Nephron (organoid): Measurements from ENCODE around the gene HACD1.

Source experiments
- H3K27ac Mint-ChIP-seq, 3 experiments: 2 replicates each; pipeline ENCODE4 v1.8.0; 2020; ENCODE audit warnings: mixed read lengths in 3 of 3, mild to moderate bottlenecking in 2 of 3, moderate library complexity in 1 of 3
- H3K27me3 Mint-ChIP-seq: 2 replicates; pipeline ENCODE4 v1.8.0; 2021; ENCODE audit warnings: low read depth, mild to moderate bottlenecking, moderate library complexity, mixed read lengths
- H3K36me3 Mint-ChIP-seq: 2 replicates; pipeline ENCODE4 v1.8.0; 2020; ENCODE audit warnings: low read depth, mixed read lengths
- H3K4me1 Mint-ChIP-seq: 2 replicates; pipeline ENCODE4 v1.8.0; 2020; ENCODE audit warnings: mixed read lengths
- H3K4me3 Mint-ChIP-seq, 3 experiments: 2 replicates each; pipeline ENCODE4 v1.8.0; 2020; ENCODE audit warnings: mild to moderate bottlenecking in 3 of 3, mixed read lengths in 3 of 3, moderate library complexity in 2 of 3
- H3K9me3 Mint-ChIP-seq: 2 replicates; pipeline ENCODE4 v1.8.0; 2020; ENCODE audit warnings: mixed read lengths
- TF ChIP-seq, protein P1 (sequence below), 3 experiments: fragments of 200-600 bp; sonication (generic); IDR thresholded peaks; one replicate each; pipeline ENCODE4 v1.5.0; 2021; ENCODE audit warnings: antibody characterized with exemption in 3 of 3; ENCODE audit not compliant: unreplicated experiment in 3 of 3

The HACD1 gene

DNA sequence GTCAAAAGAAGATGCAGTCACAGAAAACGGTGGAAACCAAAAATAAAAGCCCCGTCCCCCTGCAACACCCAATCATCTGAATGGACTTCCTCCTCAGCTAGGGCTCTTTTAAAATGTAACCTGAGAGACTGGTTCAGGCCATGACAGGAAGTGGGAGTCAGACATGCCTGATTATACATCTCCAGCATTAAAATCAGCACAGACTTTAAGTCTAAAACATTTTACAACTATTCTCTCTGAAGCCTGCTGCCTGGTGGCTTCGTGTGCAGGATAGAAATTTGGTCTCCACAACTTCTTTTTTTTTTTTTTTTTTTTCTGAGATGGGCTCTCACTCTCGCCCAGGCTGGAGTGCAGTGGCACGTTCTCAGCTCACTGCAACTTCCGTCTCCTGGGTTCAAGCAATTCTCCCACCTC is 30.3 kb downstream of the HACD1 start:
- Mint-ChIP-seq H3K27ac (peak overlapping the region; percentile 60 to 82 (median 71)), H3K9me3 (no peaks in the 10 kb centered on the region), H3K27me3 (no peaks in the 10 kb centered on the region), H3K36me3 (no peaks in the 10 kb centered on the region), H3K4me1 (peaks cover 10% of the 10 kb centered on the region), H3K4me3 (no peak overlapping the region)
- TF ChIP-seq, protein P1, sequence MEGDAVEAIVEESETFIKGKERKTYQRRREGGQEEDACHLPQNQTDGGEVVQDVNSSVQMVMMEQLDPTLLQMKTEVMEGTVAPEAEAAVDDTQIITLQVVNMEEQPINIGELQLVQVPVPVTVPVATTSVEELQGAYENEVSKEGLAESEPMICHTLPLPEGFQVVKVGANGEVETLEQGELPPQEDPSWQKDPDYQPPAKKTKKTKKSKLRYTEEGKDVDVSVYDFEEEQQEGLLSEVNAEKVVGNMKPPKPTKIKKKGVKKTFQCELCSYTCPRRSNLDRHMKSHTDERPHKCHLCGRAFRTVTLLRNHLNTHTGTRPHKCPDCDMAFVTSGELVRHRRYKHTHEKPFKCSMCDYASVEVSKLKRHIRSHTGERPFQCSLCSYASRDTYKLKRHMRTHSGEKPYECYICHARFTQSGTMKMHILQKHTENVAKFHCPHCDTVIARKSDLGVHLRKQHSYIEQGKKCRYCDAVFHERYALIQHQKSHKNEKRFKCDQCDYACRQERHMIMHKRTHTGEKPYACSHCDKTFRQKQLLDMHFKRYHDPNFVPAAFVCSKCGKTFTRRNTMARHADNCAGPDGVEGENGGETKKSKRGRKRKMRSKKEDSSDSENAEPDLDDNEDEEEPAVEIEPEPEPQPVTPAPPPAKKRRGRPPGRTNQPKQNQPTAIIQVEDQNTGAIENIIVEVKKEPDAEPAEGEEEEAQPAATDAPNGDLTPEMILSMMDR (IDR thresholded peaks at IDR 0.05; ENCODE audit: unreplicated experiment in 3 of 3) = no peak

DNA sequence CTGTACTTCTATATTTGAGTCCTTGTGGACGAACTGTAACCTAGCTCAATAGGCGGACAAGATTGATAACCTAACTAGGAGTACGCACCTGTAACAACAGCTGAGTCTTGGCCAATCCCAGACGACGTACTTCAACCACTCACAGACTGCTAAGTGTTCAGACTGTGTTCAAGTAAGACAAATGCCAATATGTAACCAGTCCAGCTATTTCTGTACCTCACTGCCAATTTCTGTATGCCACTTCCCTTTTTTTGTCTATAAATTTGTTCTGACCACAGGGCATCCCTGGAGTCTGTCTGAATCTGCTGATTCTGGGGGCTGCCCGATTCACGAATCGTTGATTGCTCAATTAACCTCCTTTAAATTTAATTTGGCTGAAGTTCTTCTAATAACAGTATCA is 32.2 kb downstream of the HACD1 start:
- H3K27ac Mint-ChIP-seq = no peak overlapping the region
- no peak overlapping the region for H3K4me3 Mint-ChIP-seq
- no peaks in the 10 kb centered on the region for H3K27me3 Mint-ChIP-seq
- H3K9me3 Mint-ChIP-seq = peaks cover 2% of the 10 kb centered on the region
- H3K4me1 Mint-ChIP-seq = peaks cover 10% of the 10 kb centered on the region
- TF ChIP-seq, protein P1 (IDR thresholded peaks at IDR 0.05; ENCODE audit: unreplicated experiment in 3 of 3) = no peak
- no peaks in the 10 kb centered on the region for H3K36me3 Mint-ChIP-seq

DNA sequence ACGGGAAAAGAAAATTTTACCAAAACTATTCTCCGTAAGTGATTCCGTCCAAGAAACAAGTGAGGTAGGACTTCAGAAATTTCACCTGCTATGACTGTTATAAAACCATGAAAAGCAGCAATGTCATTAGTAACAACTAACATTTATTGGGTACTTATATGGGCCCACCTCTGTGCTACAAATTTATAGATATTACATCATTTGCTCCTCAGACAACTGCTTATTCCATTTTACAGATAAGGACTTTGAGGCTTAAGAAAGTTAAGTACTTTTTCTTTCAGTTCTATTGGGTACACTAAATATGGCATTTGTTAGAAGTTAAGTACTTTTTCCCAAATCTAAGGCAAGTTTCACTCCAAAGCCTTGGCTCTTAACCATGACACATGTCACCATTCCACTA is 36.3 kb downstream of the HACD1 start:
- peaks cover 1% of the 10 kb centered on the region for H3K4me1 Mint-ChIP-seq
- H3K36me3 Mint-ChIP-seq = no peaks in the 10 kb centered on the region
- H3K27ac Mint-ChIP-seq = peak overlapping the region in 1 of 3 experiments; percentile 76
- no peaks in the 10 kb centered on the region for H3K27me3 Mint-ChIP-seq
- no peak overlapping the region for H3K4me3 Mint-ChIP-seq
- peaks cover 2% of the 10 kb centered on the region for H3K9me3 Mint-ChIP-seq
- TF ChIP-seq, protein P1 (IDR thresholded peaks at IDR 0.05; ENCODE audit: unreplicated experiment in 3 of 3) = no peak

DNA sequence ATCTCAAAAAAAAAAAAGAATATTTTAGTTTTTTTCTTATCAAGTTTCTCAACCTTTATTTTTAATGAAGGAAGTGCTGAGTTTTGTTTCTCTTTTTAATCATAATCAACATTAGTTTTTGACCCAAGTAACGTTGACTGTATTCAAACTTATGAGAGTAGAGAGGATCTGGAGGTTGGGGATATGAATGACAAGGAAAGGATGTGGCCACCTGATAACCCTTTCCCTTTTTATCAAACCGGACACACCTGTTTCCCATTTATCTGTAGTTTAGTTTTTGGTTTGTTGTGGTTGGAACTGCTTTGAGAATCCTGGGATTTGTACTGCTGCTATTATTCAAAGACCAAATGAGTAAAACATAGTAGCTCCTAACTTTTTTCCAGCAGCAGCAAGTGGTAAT is 38.6 kb downstream of the HACD1 start:
- H3K27me3 Mint-ChIP-seq = no peaks in the 10 kb centered on the region
- H3K36me3 Mint-ChIP-seq = no peaks in the 10 kb centered on the region
- H3K27ac Mint-ChIP-seq = no peak overlapping the region
- H3K9me3 Mint-ChIP-seq = peaks cover 2% of the 10 kb centered on the region
- TF ChIP-seq, protein P1 (IDR thresholded peaks at IDR 0.05; ENCODE audit: unreplicated experiment in 3 of 3) = no peak
- no peak overlapping the region for H3K4me3 Mint-ChIP-seq
- H3K4me1 Mint-ChIP-seq = no peaks in the 10 kb centered on the region

DNA sequence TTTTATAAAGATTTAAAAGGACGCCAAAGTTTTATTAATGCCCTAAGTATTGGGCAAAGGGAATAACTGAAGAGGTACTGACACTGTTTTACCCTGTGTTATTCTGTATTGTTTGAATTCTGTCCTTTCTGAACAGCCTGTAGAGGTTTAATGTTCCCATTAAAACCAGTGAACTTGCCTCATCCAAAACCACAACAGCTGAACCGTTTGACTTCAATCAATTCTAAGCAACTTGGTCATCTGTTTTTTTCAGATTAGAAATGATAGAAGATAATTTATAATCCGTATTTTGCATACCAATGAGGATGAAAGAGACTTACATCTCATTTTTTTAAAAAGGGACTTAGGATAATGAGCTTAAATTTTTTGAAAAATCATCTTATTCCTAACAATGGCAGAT is 40.4 kb downstream of the HACD1 start:
- Mint-ChIP-seq H3K36me3 (no peaks in the 10 kb centered on the region), H3K4me1 (no peaks in the 10 kb centered on the region)

DNA sequence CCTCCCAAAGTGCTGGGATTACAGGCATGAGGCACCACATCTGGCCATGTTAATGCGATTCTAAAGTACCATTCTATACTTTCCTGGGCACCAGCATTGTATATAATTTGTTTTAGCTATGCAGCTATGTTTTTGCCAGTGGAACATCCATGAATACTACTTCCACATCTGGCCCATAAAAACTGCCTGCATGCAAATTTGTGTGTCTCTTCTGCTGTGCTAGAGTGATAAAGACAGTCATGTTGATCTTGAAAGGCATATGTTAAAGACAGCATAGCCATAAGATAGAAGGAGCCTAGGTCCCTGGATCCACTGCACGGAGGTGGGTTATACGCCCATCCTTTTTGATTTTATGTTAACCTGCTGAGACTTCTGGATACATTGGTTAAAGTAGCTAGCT is 52.3 kb downstream of the HACD1 start:
- Mint-ChIP-seq H3K36me3 (no peaks in the 10 kb centered on the region), H3K4me3 (no peak overlapping the region), H3K4me1 (peaks cover 36% of the 10 kb centered on the region), H3K27ac (peak overlapping the region in 2 of 3 experiments; percentile 12 to 48), H3K9me3 (no peaks in the 10 kb centered on the region), H3K27me3 (no peaks in the 10 kb centered on the region)
- TF ChIP-seq, protein P1 (IDR thresholded peaks at IDR 0.05; ENCODE audit: unreplicated experiment in 3 of 3) = no peak

More for the DNA sequence above, 40.4 kb downstream of the HACD1 start:
- no peak overlapping the region for H3K27ac Mint-ChIP-seq
- H3K9me3 Mint-ChIP-seq = peaks cover 2% of the 10 kb centered on the region
- no peaks in the 10 kb centered on the region for H3K27me3 Mint-ChIP-seq
- TF ChIP-seq, protein P1 (IDR thresholded peaks at IDR 0.05; ENCODE audit: unreplicated experiment in 3 of 3) = no peak
- H3K4me3 Mint-ChIP-seq = no peak overlapping the region
